ENCODE data around the gene MAPK8.

The MAPK8 gene

DNA sequence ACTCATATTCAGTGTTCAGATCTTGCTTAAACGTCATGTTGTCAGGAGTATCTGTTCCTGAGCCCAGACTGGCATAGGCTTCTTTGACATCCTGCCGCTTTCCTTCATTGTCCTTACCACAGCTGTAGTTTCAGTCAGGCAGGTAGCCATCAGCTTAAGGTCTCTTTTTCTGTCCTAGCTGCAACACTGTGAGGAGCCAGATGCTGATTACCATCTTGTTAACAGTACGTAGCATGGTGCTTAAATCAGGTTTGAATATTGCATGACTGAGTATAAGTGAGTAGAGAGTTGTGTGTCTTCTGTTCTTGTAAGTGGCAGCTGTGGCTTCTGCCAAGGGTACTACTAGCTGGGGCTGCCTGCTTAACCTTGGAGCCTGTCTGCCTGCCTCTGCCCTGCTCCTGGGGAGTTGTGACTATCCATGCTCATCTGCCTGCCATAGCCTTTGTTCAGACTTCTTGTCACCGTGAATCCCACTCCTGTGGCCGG is 92.6 kb downstream of the MAPK8 start:
- DNase-seq (no peak), ATAC-seq (no peak)
- Mint-ChIP-seq H3K4me1 (peaks cover 18% of the 10 kb centered on the region), H3K36me3 (ENCODE audit: low read depth) (no peaks in the 10 kb centered on the region), H3K27ac (no peak overlapping the region), H3K27me3 (no peaks in the 10 kb centered on the region), H3K4me3 (no peak overlapping the region), H3K9me3 (no peaks in the 10 kb centered on the region)

DNA sequence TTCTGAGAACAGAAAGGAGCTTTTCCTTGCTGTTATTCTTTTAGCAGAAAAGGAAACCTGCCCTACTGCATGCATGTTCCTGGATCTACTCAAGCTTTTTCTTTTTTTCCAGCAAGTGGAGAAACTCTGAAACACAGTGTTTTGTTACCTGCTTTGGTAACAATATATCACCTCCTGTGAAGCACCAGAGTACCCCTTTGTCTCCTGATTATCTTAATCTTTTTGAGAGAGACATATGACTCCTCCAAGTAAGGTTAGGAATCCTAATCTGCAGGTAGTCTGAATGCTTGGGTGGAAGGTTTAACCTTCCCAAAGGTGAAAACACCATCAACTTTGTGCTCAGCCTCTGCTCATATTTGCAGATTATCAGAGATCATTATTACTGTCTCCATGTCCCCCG is 93.1 kb downstream of the MAPK8 start:
- Mint-ChIP-seq H3K36me3 (ENCODE audit: low read depth) (peaks cover 2% of the 10 kb centered on the region), H3K4me3 (no peak overlapping the region), H3K27ac (no peak overlapping the region), H3K9me3 (no peaks in the 10 kb centered on the region), H3K4me1 (peaks cover 18% of the 10 kb centered on the region), H3K27me3 (no peaks in the 10 kb centered on the region)
- DNase-seq: no peak
- no peak for ATAC-seq

DNA sequence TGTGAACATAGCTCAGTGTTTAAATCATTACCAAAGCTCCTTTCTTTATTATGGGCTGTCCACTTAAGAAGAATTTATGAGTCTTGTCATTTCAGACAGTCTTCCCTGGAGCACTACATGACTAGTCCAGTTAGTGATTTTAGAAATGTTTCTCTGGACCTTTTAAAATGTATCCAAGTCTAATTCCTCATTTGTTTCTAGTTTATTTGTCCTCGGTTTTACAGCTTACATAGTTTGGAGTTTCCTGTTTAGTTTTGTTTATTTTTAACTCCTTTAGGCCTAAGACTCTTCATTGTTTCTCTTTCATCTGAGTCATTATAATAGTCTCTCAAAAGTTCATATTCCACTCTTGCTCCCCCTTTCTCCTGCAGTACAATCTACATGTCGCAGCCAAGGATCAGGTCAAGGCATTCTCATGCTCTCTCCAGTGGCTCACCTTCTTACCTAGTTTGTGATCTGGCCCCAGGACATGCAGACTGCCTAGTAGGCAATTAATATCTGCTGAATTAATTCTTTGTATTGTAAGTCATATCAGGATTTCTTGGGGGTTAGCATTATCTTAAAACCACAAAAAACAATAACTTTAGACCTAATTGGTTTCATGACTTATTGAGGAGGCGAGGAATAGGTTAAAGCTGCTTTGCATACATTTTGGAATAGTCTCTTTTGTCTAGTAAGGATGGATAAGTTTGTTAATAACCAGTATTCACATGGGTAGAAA is 93.8 kb downstream of the MAPK8 start:
- Mint-ChIP-seq H3K27ac (no peak overlapping the region), H3K36me3 (ENCODE audit: low read depth) (peaks cover 5% of the 10 kb centered on the region), H3K4me3 (no peak overlapping the region), H3K27me3 (no peaks in the 10 kb centered on the region), H3K4me1 (peaks cover 18% of the 10 kb centered on the region), H3K9me3 (no peaks in the 10 kb centered on the region)
- ATAC-seq (no peak), DNase-seq (no peak)

DNA sequence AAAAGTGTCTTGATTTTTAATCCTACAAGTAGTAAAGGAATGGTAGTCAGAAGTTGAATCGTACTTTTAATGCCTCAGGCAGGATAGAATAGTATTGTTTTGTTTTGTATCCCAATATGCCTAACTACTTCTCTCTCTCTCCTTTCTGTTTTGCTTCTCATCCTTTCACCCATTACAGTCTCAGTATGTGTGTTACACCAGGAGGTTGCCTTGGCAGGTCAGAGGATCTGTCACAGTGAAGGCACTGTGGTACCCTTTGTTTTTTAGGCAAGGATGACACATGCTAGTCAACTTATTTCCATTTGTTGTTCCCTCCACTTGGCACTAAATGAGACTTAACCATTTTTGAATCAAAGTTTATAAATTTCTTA is 94.4 kb downstream of the MAPK8 start:
- DNase-seq: no peak
- H3K4me1 Mint-ChIP-seq: peaks cover 18% of the 10 kb centered on the region
- no peaks in the 10 kb centered on the region for H3K9me3 Mint-ChIP-seq
- peaks cover 8% of the 10 kb centered on the region for H3K36me3 Mint-ChIP-seq (ENCODE audit: low read depth)
- no peaks in the 10 kb centered on the region for H3K27me3 Mint-ChIP-seq
- no peak overlapping the region for H3K27ac Mint-ChIP-seq
- no peak overlapping the region for H3K4me3 Mint-ChIP-seq
- no peak for ATAC-seq

DNA sequence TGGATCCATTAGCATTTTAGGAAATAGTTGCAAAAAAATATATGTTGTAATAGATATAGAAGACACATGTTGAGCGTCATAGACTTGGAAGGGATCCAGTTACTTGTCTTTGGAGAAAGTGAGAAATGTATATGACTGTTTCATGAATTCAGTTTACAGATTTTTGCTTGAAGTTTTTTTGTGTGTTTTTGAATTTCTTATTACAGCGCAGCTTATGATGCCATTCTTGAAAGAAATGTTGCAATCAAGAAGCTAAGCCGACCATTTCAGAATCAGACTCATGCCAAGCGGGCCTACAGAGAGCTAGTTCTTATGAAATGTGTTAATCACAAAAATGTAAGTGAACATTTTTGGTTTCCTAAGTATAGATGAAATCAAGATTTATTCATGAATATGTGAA is 98.2 kb downstream of the MAPK8 start:
- H3K27ac Mint-ChIP-seq: no peak overlapping the region
- peaks cover 9% of the 10 kb centered on the region for H3K4me1 Mint-ChIP-seq
- peaks cover 10% of the 10 kb centered on the region for H3K36me3 Mint-ChIP-seq (ENCODE audit: low read depth)
- H3K27me3 Mint-ChIP-seq: no peaks in the 10 kb centered on the region
- ATAC-seq (no peak), DNase-seq (no peak)
- H3K4me3 Mint-ChIP-seq: no peak overlapping the region
- H3K9me3 Mint-ChIP-seq: no peaks in the 10 kb centered on the region

DNA sequence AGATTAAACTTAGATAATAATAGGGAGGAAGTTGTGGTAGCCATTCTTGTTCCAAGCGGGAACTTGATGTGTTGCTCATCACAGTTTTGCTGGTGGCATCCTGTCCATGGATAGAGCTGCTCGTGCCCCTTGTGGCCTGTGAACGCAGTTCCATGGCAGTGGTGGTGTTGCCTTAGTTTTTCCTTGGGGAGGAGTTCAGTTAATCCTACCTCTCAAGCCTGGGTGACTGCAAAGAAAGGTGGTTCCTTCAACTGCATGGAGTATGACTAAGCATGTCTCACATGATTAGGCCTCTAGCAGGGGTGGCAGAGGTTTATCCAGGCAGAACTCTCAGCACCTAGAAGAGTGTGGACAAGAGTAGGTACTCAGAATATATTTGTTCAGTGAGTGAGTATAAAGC is 99.7 kb downstream of the MAPK8 start:
- Mint-ChIP-seq H3K36me3 (ENCODE audit: low read depth) (peaks cover 26% of the 10 kb centered on the region), H3K4me3 (no peak overlapping the region), H3K4me1 (no peaks in the 10 kb centered on the region), H3K9me3 (peaks cover 5% of the 10 kb centered on the region), H3K27me3 (no peaks in the 10 kb centered on the region), H3K27ac (no peak overlapping the region)
- ATAC-seq: peak; percentile 28
- no peak for DNase-seq

DNA sequence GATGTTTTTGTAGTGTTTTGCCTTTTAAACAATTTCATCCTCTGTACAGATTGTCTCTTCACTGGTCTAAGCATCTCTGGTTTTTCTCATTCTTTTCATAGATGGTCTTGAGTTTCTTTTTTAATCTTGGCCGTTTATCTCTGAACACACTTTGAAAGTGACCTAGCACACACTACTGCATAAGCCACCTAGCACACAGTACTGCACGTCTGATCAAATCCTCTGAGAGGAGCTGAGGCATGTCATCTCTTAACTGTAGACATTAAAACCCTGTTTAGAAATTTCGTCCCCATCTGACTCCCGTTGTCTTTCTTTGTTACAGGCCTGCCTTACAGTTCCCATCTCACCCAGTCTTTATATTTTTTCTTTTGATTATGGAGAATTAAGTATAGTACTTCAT is 100.2 kb downstream of the MAPK8 start:
- Mint-ChIP-seq H3K4me1 (no peaks in the 10 kb centered on the region), H3K9me3 (peaks cover 6% of the 10 kb centered on the region), H3K36me3 (ENCODE audit: low read depth) (peaks cover 30% of the 10 kb centered on the region), H3K27ac (no peak overlapping the region), H3K4me3 (no peak overlapping the region), H3K27me3 (no peaks in the 10 kb centered on the region)
- ATAC-seq (no peak), DNase-seq (no peak)

DNA sequence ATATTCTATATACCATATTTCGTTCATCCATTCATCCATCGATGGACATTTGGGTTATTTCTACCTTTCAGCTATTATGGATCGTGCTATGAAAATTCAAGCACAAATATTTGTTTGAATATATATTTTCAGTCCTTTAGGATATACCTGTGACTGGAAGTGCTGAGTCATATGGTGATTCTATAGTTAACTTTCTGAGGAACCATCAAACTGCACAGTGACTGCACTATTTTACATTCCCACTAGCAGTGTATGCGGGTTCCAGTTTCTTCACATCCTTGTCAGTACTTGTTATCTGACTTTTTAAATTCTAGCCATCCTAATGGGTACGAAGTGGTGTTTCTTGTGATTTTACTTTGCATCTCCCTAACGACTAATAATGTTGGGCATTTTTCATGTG is 104.0 kb downstream of the MAPK8 start:
- H3K36me3 Mint-ChIP-seq (ENCODE audit: low read depth): peaks cover 46% of the 10 kb centered on the region
- no peak overlapping the region for H3K27ac Mint-ChIP-seq
- H3K4me1 Mint-ChIP-seq: no peaks in the 10 kb centered on the region
- no peak for DNase-seq
- no peak overlapping the region for H3K4me3 Mint-ChIP-seq
- no peak for ATAC-seq
- peaks cover 17% of the 10 kb centered on the region for H3K9me3 Mint-ChIP-seq
- H3K27me3 Mint-ChIP-seq: no peaks in the 10 kb centered on the region

DNA sequence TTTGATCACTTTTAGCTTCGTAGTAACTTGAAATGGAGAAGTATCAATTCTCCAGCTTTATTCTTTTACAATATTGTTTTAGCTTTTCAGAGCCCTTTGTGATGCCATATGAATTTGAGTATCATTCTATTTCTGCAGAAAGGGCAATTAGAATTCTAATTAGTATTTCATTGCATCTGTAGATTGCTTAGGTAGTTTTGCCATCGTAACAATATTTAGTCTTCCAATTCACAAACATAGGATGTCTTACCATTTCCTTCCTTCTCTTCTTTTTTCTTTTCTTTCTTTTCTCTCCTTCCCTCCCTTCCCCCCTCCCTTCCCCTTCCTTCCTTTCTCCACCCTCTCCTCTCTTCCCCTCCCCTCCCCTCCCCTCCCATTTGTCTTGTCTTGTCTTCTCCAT is 105.0 kb downstream of the MAPK8 start:
- Mint-ChIP-seq H3K27ac (no peak overlapping the region), H3K4me1 (no peaks in the 10 kb centered on the region), H3K27me3 (no peaks in the 10 kb centered on the region), H3K4me3 (no peak overlapping the region), H3K36me3 (ENCODE audit: low read depth) (peaks cover 41% of the 10 kb centered on the region), H3K9me3 (peaks cover 17% of the 10 kb centered on the region)
- ATAC-seq: no peak
- no peak for DNase-seq

DNA sequence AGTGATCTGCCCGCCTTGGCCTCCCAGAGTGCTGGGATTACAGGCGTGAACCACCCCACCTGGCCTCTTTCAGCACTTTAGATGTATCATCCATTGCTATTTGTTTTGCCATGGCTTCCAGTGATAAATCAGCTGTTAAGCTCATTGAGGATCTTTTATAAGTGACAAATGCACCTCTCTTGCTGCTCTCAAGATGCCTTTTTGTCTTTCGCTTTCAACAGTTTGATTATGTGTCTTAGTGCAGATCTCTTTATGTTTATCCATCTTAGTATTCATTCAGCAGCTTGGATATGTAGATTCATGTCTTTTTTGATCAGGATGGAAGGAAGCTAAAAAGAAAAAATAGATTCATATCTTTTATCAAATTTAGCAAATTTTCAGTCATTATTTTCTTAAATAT is 105.6 kb downstream of the MAPK8 start:
- Mint-ChIP-seq H3K36me3 (ENCODE audit: low read depth) (peaks cover 41% of the 10 kb centered on the region), H3K4me3 (no peak overlapping the region), H3K4me1 (no peaks in the 10 kb centered on the region), H3K9me3 (peaks cover 17% of the 10 kb centered on the region), H3K27me3 (no peaks in the 10 kb centered on the region), H3K27ac (no peak overlapping the region)
- DNase-seq (no peak), ATAC-seq (no peak)

DNA sequence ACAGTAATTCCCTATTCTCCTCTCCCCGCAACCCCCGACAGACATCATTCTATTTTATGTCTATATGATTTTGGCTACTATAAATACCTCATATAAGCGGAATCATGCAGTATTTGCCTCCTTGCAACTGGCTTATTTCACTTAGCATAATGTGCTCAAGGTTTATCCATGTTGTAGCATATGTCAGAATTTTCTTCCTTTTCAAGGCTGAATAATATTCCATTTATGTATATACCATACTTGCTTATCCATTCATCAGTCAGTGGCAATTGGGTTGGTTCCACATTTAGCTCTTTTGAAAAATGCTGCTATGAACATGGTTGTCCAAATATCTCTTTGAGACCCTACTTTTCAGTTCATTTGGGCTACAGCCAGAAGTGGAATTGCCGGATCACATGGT is 106.5 kb downstream of the MAPK8 start:
- H3K27me3 Mint-ChIP-seq: no peaks in the 10 kb centered on the region
- DNase-seq (no peak), ATAC-seq (no peak)
- H3K4me1 Mint-ChIP-seq: no peaks in the 10 kb centered on the region
- peaks cover 17% of the 10 kb centered on the region for H3K9me3 Mint-ChIP-seq
- no peak overlapping the region for H3K27ac Mint-ChIP-seq
- H3K36me3 Mint-ChIP-seq (ENCODE audit: low read depth): peaks cover 41% of the 10 kb centered on the region
- H3K4me3 Mint-ChIP-seq: no peak overlapping the region

DNA sequence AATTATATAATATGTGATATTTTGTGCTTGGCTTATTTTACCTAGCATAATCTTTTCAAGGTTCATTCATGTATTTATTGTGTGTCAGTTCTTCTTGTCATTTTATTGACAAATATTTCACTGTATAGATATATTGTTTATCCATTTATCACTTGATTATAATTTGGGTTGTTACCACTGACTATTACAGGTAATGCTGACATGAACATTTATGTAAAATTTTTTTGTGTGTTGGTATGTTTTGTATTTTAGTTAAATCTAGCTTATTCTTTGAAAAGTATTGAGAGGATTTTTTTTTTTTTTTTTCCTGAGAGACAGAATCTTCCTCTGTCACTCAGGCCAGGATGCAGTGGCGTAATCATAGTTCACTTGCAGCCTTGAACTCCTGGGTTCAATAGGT is 107.7 kb downstream of the MAPK8 start:
- H3K27me3 Mint-ChIP-seq: no peaks in the 10 kb centered on the region
- no peak overlapping the region for H3K4me3 Mint-ChIP-seq
- no peak for ATAC-seq
- no peaks in the 10 kb centered on the region for H3K4me1 Mint-ChIP-seq
- no peak for DNase-seq
- H3K9me3 Mint-ChIP-seq: peaks cover 17% of the 10 kb centered on the region
- no peak overlapping the region for H3K27ac Mint-ChIP-seq
- peaks cover 41% of the 10 kb centered on the region for H3K36me3 Mint-ChIP-seq (ENCODE audit: low read depth)

DNA sequence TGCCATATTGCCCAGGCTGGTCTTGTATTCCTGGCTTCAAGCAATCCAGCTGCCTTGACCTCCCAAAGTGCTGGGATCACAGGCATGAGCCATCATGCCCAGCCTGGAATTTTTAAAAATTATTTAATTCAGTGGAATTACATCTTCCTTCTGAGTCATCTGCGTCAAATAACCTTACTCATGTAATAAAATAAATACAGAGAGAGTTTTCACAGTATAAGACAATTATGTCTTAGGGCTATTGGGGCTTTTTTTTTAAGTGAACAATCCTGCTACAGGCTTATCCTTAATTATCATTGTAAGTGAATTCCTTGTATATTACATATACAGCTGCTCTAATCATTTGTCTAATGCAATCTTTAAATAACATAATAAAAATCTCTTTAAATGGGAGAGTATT is 108.3 kb downstream of the MAPK8 start:
- ATAC-seq (no peak), DNase-seq (no peak)
- H3K9me3 Mint-ChIP-seq: peaks cover 17% of the 10 kb centered on the region
- H3K27ac Mint-ChIP-seq: no peak overlapping the region
- H3K4me3 Mint-ChIP-seq: no peak overlapping the region
- H3K4me1 Mint-ChIP-seq: no peaks in the 10 kb centered on the region
- peaks cover 40% of the 10 kb centered on the region for H3K36me3 Mint-ChIP-seq (ENCODE audit: low read depth)
- no peaks in the 10 kb centered on the region for H3K27me3 Mint-ChIP-seq

DNA sequence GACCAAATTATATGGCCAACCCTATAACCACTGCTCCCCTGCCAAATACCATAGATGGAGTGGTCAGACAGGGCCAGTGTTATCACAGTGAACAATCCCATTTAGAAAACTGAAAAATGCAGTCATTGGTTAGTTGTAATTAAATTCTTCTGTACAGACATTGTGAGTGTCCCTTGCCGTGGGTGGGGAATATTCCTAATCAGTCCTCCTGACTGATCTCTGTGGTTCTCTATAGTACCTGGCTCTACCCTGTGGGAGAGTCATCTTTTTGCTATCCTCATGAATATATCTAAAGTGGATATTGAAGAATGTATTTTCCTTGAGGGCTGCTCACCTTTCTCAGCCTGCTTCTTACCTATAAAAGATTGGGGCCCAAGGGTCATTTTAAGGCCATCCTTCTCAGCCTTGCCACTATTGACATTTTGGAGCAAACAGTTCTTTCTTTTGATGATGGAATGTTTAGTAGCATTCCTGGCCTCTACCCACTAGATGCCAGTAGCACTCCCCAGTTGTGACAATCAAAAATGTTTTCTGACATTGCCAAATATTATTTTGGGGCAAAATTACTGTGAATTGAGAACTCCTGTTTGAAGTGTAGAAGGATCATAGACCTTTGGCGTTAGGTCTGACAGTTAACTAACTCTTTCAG is 110.2 kb downstream of the MAPK8 start:
- peaks cover 11% of the 10 kb centered on the region for H3K9me3 Mint-ChIP-seq
- no peak for DNase-seq
- no peak for ATAC-seq
- no peak overlapping the region for H3K4me3 Mint-ChIP-seq
- H3K4me1 Mint-ChIP-seq: no peaks in the 10 kb centered on the region
- H3K27me3 Mint-ChIP-seq: no peaks in the 10 kb centered on the region
- H3K36me3 Mint-ChIP-seq (ENCODE audit: low read depth): peaks cover 21% of the 10 kb centered on the region
- H3K27ac Mint-ChIP-seq: no peak overlapping the region

DNA sequence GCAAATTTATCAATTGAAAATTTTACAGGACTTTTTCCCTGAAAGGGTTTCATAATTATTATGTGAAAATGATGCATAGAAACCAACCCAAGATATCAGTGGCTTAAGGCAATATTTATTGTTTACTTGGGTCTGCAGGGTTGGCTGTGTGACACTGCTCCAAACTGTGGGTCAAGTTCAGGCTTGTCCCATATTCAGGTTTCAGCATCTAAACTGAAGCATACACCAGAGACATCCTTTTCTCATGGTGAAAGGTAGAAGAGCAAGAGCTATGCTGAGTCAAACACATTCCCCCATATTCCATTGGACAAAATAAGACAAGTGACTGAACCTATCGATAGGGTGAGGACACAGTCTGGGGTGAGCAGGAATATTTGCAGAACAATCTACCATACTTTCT is 110.9 kb downstream of the MAPK8 start:
- no peak overlapping the region for H3K27ac Mint-ChIP-seq
- H3K4me1 Mint-ChIP-seq: no peaks in the 10 kb centered on the region
- H3K4me3 Mint-ChIP-seq: no peak overlapping the region
- H3K9me3 Mint-ChIP-seq: peaks cover 6% of the 10 kb centered on the region
- DNase-seq (no peak), ATAC-seq (no peak)
- peaks cover 16% of the 10 kb centered on the region for H3K36me3 Mint-ChIP-seq (ENCODE audit: low read depth)
- H3K27me3 Mint-ChIP-seq: no peaks in the 10 kb centered on the region
